HG02852 (cell line): Measurements from ENCODE around the gene LGI4.
"Not testable (repeated sequence)": the region's sequence is repeated elsewhere in the genome, so short reads cannot be mapped to it uniquely, and the experiment has no call there.

ENCODE experiments used
- ATAC-seq: cut with Tn5 transposase; IDR thresholded peaks from one replicate; pipeline ENCODE4 v1.9.1; 2021; ENCODE audit warnings: mild to moderate bottlenecking, moderate library complexity; ENCODE audit not compliant: unreplicated experiment

The LGI4 gene

DNA sequence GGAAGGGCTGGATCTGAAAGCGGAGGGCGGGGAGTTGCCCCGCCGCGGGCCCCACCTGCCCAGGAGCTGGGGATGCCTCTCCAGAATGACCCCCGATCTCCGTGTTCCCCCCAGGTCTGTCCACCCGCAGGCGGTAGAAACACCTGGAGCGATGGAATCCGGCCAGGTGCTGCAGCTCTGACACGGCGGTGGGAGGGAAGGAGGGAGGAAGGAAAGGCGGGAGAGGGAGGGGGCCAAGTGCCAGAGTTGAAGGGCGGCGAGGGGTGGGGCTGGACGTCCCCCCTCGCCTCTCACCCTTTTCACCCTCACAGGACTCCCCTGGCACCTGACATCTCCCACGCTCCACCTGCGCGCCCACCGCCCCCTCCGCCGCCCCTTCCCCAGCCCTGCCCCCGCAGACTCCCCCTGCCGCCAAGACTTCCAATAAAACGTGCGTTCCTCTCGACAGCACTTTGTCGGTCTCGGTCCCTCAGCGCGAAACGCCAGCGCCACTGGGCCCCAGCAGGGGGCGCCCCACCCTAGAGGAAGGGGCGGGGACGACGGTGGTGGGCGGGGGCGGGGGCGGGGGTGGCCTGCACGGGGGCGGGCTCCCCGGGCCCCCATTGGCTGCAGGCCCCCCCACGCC is 7.9 kb upstream of the LGI4 start:
- ATAC-seq: no peak

DNA sequence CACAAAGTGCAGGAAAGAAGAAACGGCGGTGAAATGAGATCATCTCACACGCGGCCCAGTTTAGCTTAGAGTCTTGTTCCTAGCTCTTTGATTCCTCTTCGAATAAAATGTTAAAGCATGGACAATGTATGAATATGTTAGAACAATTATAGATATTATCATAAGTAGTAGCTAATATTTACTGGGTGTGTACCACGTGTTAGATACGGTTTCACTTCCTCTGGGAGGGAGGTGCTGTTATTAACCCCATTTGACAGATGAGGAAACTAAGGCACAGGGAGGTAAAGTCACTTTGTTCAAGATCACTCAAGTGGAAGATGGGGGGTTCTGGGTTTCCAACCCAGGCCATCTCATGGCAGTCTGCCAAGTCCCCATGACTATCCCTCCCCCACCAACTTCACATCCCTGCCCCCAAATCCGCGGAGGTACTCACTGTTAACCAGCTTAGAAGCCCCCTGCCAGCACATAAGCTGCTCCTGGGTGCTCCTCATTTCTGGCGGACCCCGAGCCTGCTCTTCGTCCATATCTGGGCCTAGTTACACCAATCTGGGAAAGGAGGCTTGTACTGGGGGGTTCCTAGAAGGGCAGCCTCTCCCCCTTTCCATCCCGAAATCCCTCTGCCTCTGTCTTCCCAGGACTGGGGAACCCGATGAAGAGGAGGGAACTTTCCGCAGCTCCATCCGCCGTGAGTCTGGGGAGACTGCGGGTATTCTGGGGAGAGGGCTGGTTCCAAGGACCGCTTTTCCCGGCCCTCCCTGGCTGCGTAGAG is 7.2 kb upstream of the LGI4 start:
- no peak for ATAC-seq

DNA sequence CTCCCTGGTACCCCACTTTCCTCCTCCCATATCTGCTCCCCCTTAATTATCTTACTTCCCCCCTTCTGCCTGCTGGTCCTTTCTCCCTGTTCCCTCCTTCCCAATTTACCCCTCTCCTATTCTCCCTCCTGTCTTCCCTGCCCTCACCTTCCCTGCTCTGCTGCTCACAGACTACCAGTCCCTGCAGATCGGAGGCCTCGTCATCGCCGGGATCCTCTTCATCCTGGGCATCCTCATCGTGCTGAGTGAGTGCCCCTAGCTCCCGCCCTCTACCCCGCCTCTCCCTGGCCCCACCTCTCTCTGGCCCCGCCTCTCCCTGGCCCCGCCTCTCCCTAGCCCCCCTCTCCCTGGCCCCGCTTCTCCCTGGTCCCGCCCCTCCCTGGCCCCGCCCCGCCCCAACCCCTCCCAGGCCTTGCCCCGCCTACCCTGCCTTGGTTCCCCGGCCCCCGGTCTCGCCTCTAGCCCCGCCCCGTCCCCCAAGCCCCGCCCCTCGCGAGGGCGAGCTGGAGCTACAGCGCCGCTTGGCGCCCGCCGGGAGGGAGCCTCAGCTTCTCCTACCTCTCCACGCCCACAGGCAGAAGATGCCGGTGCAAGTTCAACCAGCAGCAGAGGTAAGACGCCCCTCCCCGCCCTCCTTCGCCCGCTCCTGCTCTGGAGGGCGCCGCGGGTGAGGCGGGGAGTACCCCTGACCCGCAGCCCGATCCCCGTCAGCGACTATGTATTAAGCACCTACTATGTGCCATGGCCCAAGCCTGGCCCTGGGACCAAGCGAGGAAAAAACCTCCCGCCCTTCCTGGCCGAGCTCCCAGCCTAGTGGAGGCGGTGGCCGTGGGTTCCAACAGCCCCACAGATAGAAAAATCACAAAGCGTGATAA is 6.3 kb upstream of the LGI4 start:
- ATAC-seq: peak; percentile 69

DNA sequence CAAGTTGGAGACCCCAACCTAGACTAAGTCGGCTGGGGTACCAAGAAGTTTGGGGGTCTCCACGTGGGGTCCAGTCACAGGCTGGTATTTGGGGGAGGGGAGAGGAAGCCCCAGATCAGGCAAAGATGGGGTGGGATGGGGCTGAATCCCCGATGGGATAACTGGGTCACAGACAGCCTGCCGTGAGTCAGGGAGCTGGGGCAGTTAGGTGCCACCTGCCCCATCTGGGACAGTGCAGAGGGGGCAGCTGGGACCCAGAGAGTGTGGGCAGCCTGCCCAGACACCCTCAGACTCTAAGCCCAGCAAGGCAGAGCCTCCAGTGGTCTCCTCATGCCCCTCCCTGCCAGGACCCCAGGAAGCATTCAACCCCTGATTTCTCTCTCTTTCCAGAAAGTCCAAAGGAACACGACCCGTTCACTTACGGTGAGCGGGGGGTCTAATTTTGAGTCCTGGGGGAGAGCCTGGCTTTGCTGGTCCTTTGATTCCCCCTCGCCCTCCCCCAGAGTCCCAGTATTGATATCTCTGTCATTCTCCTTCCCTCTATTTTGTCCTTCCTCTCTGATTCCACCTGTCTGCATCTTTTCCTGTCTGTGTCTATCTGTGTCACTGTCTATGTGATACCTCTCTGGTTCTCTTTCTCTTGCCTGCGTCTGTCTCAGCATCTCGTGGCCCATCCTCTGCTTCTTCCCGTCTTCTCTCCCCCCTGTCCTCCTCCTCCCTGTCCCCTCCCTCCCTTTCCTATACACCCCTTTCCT is 5.5 kb upstream of the LGI4 start:
- no peak for ATAC-seq

DNA sequence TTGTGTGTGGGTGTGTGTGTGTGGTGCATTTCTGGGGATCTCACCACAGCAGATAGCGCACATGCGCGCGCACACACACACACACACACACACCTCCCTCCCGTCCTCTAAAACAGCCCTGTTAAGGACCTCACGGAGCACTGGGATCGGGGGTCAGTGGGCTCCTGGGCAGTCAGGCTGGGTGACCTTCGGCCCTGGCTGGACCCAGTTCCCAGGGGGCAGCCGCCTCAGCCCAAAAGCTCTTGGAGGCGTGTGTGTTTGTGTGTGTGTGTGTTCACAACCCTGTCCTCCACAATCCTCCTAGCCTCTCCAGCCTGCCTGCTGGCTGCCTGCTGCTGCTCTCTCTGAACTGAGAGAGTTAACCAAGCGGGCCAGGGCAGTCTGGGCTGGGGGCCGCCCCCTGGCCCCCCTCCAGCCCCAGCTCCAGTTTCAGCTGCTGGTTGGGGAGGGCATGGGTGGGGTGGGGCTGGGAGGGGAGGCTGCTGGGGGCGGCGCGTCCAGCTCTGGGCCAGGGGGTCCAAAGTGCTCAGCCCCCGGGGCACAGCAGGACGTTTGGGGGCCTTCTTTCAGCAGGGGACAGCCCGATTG is 3.5 kb upstream of the LGI4 start, which contains the start of gene FXYD1:
Gene FXYD1, plus strand, starts transcription at position 520 of the 588 bp plus-strand sequence. CDS start 1,256 bp downstream, outside the sequence.
- no peak for ATAC-seq

DNA sequence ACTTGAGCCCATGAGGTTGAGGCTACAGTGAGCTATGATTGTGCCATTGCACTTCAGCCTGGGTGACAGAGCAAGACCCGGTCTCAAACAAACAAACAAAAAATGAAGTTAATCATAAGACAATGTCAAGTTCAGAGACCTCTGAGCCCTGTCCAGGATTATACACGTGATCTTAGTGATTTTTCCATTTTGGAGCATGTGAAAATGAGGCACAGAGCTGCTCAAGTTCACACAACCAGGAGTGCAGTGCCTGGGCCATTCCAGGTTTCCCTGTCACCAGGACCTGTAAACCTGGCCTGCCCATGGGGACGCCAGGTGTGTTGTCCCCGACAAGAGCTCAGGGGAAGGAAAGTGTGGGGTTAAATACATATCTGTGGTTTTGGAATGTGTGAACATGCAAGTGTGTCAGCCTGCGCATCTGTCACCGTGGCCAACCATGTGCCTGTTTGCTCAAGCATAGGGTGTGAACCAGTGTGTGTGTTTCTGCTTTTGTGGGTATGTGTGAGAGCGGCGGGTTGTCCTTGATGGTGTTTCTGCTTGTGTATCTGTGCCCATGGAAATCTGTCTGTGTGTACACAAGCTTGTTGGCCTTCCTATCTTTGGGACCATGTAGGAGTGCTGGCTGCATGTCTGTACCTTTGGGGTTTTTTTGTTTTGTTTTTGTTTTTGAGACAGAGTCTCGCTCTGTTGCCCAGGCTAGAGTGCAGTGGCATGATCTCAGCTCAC is 2.3 kb upstream of the LGI4 start:
- ATAC-seq: no peak

DNA sequence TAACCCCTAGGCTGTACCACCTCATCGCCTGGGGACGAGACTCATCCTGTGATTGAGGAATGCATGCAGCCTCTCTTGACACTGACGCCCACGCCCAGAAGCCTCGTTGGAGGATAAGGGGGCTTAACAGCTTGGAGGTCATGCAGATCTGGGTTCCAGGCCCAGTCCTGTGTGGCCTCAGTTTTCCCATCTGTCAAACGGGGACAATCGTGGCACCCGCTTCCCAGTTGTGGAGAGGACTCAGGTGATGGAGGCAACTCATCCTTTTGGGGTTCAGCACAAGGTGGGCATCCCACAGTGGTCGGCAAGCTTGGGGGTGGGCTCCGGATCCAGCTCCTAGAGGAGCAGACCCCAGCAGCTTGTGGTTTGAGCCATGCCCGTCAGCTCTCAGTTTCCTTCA is 1.4 kb upstream of the LGI4 start:
- no peak for ATAC-seq

DNA sequence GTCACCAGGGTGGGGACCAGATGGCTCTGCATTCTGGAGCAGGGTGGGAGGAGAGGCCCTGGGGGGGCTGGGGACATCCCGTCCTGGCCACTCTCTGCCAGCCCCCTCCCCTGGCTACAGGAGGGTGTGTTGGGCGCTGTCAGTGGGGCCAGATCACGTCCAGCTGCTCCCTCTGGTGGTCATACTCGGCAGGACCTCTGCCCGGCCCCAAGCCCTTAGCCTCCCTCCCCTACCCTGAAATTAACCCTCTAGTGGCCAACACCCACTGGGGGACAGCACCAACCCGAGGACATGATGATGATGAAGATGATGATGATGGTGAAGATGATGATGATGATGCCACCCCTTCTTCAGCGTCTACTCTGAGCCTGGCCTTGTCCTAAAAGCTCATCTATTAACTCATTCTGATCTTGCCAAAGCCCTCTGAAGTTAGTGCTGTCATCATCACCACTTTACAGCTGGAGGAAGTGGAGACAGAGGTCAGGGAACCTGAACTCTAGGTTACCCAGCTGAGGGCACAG is 590 bp upstream of the LGI4 start:
- ATAC-seq: no peak

DNA sequence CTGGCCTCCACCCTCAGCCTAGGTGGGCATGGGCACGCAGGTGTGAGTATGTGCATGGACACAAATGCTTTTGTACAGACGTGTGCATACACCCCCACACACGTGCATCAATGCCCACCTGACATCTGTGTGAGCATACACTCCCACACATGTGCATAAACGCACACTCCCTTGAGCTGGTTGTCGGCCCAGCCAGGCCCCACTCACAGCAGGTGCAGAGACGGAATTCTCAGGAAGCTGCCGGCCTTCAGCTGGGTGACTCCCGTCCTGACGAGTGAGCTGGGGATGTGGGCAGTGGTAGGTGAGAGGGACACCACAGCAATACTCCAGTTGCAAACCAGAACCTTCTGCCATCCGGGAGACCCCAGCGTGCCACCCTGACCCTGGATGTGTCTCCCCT is 1.0 kb downstream of the LGI4 start:
- ATAC-seq: no peak

DNA sequence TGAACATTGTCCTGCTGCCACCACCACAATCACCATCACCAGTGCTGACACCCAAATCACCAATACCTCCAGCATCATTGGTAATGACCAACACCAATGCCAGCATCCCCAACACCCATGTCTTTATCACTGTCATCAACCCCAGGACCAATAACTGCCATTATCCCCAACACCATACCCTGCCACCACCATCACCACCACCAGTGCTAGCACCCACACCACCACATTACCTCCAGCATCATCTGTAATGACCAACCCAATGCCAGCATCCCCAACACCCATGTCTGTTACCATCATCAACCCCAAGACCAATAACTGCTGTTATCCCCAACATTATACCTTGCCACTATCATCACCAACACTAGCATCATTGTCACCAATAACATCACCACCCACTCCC is 2.6 kb downstream of the LGI4 start:
- ATAC-seq: no peak

DNA sequence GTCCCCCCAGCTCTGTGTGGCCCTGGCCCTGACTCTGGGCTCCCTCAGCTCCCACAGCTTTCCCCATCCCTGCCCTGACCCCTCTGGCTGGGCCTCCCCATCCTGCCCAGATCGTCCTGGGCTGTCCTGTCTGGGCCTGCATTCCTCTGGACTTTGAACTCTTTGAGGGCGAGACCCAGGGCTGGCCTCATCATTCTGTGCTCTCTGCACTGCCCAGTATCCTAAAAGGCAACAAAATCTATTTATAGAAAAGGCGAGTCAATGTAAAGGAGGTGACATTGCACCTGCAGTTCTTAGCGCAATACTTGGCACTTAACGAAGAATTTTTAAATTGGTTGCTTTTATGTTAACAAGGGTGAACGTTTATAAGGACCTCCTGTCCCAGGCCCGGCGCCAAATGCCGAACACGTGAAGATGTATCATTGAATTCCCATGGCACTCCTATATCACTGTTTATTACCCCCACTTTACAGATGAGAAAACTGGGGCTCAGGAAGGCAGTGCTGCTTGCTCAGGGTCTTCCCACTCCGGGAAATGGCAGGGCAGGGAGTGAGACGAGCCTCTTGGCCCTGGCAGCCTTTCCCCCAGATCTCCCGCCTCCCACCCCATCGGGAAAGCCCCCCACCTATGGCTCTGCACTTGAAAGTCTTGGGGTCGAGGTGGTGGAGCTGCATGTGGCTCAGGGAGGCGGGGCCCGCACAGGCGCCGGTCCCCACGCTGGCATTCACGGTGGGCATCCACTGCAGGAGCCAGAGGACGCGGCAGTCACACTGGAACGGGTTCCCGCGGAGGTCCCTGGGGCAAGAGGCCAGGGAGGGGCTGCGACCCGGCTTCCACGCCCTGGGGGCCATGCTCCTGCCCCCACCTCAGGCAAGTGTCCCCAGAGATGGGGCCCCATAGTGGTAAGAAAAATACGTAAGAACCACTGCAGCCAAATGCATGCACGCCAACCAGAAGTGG is 3.8 kb downstream of the LGI4 start:
- no peak for ATAC-seq

DNA sequence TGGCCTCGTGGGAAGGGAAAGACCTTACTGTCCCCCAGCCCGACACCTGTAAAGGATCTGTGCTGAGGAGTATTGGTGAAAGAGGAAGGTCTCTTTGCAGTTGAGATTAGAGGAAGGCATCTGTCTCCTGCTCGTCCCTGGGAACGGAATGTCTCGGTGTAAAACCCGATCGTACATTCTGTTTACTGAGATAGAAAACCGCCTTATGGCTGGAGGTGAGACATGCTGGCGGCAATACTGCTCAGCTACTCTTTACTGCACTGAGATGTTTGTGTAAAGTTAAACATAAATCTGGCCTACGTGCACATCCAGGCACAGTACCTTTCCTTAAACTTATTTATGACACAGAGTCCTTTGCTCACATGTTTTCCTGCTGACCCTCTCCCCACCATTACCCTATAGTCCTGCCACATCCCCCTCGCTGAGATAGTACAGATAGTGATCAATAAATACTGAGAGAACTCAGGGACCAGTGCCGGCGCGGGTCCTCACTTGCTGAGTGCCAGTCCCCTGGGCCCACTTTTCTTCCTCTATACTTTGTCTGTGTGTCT is 5.1 kb downstream of the LGI4 start:
- ATAC-seq: not testable (repeated sequence)

DNA sequence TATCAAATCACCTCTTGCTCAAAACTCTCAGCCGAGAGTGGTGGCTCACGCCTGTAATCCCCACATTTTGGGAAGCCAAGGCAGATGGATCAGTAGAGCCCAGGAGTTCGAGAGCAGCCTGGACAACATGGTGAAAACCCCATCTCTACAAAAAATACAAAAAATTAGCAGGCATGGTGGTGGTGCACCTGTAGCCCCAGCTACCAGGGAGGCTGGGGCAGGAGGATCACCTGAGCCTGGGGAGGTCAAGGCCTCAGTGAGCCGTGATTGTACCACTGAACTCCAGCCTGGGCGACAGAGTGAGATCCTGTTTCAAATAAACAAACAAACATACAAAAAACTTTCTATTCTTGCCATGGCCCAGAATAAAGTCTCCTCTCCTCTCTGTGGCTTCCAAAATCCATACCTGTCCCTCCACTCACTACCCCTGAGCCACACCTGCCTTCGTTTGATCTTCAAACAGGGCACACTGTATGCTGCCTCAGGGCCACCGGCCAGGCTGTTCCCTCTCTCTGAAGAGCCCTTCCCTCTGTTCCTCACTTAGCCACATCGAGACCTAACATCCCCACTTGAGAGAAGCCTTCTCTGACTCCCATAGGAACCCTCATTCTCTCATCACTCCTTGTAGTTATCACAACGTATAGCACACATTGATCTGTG is 6.3 kb downstream of the LGI4 start:
- no peak for ATAC-seq

DNA sequence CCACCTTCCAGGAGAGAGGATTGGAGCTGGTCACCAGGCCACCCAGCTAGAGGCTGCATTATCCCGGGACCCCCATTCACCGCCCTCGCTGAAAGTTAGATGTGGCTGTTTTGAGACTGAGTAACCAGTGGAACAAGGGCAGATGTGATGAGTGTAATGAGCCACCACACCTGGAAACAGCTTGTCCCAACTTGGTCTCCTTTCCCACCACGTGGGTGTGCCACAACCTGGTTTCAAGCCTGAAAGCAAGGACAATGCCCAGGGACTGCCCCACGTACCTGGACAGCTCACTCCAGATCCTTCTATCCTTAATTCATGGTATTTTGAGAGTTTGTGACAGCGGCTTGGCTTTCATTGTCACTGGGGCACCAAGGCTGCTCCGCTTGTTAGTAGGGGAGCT is 7.0 kb downstream of the LGI4 start:
- ATAC-seq: no peak

DNA sequence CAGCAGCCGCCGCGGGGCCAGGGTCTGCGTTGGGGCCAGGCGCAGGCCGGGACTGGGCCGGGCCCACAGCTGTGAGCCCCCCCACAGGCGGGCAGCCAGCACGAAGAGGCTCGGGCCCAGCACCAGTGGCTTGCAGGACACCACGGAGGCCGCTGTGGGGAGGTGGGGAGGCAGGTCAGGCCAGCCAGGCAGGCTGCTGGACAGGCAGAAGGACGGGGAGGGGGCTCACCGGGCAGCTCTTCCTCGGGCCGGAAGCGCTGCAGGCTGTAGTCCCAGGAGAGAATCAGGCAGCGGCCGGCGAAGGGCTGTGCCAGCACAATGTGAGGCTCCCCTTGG is 8.3 kb downstream of the LGI4 start:
- ATAC-seq: no peak

DNA sequence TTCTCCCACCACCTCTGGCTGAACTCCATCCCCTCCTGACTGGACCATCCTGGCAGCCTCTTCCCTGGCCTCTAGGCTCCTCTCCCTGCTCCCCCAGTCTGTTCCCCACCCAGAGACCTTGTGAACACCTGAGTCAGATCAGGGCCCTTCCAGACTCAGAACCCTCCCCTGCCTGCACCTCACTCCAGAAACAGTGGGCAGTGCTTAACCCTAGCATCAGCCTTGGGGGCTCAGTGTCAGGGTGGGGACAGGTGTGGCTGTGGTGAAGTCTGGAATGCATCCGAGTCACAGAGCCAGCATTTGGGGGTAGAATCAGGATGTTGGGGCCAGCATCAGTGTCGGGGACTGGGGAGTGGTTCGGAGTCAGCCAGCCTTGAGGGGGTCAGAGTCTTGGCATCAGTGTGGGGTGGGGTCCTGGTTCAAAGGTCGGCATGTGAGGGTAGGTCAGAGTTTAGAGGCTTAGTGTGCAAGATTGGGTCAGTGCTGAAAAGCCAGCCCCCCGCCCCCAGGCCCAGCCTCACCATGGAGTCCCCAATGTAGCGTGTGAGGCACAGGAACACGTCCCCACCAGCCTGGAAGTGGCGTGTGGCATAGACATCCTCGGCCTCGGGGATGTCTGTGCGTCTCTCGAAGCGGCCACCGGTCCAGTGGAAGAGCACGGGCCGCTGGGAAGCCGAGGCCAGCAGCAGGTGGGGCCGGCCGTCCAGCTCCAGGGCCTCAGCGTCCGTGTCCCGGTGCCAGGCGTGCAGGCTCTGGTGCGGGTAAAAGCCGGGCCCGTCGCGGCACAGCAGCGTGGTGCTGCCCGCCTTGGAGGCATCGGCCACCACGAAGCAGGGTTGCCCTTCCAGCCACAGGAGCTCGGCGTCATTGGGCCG is 8.9 kb downstream of the LGI4 start:
- ATAC-seq: no peak

DNA sequence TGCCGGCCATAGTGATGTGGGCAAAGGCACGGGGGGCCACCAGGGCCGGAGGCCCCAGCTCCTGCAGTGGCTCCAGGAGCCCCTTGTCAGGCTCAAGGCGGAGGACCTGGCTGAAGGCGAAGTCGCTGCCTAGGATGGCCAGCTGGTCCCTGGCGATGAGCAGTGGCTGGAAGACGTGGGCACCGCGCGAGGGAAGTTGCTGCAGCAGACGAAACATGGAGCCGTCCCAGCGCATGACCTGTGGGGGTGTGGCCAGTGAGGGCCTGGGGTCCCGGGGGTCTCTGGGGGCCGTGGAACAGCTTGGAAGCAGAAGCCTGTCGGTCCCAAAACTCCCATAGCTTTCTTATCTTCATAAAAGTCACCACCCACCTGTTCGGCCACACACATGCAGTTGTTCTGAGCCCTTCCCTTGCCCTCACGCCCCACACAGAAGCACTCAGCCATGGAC is 9.6 kb downstream of the LGI4 start:
- no peak for ATAC-seq
